GM18520 (cell line): ENCODE measurements around the gene DLGAP4.

Experiments used
- ATAC-seq: cut with Tn5 transposase; IDR thresholded peaks from one replicate; pipeline ENCODE4 v1.9.1; 2021; ENCODE audit not compliant: unreplicated experiment

The DLGAP4 gene

GRCh38 chr20:36574366-36575135 is 268.4 kb downstream of the DLGAP4 start:
- no peak for ATAC-seq

DNA sequence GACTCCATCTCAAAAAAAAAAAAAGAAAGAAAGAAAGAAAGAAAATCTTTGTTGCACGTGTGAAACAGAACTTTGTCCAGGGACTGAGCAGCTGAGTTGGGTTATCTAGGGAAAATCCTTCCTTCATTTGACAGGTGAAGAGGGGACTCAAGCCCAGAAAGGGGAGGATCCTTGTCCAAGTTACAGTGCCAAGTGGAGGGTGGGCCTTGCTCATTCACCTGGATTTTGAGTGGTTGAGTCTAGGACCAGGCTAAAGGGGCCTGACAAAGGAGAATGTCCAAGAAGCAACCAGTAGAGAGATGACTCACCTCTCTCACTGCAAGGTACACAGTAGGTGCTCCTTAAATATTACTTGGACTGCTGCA is 269.9 kb downstream of the DLGAP4 start:
- ATAC-seq, result no peak
